Stromal cell of bone marrow (primary cell): ENCODE results near the gene MICAL3.

Experiments used
- DNase-seq: peaks from one replicate; pipeline ENCODE4 v3.0.0-alpha.2; 2012; ENCODE audit warnings: low read depth

MICAL3 gene

DNA sequence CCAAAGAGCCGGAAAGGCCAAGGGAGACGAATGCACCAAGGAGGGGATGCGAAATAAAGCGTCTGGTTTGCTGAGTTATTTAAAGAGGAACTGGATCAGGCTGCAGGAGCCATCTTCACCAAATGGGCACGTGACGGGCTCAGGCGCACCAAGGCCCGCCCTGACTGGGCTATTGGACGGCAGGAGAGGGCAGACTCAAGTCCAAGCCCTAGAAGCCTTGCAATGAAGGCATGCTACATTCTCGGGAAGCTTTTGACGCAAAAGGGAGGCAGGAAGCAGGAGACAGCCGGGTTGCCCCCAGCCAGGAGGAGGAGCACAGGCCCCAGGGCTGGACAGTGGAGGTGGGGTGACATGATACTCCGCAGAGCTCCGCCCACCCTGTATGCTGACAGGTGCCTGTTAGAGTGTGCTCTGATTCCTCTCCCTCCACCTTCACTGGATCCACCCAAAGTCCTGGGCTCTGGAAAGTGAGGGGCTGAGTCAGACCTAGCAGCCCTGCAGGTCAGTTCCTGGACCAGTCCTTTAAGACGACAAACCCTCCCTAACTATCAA lies 208.6 kb downstream of the MICAL3 start:
- no peak for DNase-seq

DNA sequence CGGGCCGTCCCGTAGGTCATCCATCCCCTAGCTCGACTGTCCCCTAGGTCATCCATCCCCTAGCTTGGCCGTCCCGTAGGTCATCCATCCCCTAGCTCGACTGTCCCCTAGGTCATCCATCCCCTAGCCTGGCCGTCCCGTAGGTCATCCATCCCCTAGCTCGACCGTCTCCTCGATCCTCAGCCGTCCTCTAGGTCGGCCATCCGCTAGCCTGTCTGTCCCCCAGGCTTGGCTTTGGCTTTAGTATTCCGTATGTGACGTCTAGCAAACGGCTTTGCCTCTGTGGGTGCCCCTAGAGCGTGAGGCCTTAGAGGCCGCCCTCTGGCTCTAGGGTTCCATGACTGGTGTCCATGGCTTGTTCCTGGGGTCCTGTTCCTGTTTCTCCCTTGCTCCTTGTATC lies 209.5 kb downstream of the MICAL3 start:
- no peak for DNase-seq

DNA sequence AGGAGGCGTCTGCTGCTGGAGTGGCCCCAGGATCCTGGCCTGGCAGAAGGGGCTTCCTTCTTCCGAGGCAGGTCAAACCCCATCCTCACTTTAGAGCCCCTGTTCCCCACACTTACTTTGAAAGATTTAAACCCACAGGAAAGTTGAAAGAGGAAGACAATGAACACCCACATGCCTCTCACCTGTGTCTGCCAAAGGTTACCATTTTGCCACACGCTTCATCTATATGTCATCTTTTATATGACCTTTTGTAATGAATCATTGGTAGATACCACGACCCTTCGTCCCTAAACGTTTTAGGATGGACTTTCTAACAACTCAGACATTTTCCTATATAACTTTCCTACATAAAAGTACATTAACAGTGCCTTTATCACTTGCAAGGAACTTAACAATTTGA lies 210.3 kb downstream of the MICAL3 start:
- no peak for DNase-seq

DNA sequence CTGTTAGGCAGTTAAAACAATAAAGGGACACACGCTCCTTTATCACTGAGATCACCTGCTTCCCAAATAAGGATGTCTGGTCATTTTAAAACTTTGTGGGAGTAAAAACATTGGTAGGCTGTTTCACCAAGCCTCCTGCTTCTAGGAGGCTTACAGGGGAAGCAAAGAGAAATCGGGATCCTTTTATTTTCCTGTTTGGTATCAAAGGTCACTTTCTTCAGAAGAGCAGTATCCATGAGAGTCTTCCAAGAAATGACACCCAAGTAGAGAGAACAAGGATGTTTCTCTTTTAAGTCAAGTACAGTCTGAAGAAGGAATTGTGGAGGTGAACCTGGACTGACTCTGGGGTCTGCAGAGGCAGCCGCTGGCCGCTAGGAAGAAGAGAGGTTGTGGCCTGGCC lies 213.2 kb downstream of the MICAL3 start:
- no peak for DNase-seq

DNA sequence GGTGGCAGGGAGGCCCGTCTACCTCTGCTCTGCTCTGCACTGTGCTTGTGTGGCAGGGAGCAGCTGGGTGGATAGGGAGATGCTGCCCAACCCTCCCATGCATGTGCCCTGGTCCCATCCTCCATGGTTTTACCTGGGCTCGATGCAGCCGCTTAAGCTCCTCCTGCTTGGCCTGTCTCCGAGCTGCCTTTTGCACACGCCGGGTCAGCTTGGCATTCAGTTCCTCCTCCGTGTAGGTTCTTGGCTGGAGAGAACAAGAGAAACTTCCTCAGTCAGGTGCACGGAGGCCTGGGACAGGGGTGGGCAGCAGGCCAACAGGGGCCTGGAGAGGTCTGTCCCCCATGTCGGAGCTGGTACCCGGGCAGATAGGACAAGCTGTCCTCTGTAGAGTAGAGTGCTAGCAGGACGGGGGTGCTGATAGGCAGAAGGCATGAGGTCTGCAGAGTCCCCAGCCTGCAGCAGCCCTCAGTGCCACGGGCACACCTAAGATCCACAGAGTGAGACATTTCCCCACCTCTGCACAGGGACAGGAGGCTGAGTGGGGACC lies 213.7 kb downstream of the MICAL3 start:
- no peak for DNase-seq

DNA sequence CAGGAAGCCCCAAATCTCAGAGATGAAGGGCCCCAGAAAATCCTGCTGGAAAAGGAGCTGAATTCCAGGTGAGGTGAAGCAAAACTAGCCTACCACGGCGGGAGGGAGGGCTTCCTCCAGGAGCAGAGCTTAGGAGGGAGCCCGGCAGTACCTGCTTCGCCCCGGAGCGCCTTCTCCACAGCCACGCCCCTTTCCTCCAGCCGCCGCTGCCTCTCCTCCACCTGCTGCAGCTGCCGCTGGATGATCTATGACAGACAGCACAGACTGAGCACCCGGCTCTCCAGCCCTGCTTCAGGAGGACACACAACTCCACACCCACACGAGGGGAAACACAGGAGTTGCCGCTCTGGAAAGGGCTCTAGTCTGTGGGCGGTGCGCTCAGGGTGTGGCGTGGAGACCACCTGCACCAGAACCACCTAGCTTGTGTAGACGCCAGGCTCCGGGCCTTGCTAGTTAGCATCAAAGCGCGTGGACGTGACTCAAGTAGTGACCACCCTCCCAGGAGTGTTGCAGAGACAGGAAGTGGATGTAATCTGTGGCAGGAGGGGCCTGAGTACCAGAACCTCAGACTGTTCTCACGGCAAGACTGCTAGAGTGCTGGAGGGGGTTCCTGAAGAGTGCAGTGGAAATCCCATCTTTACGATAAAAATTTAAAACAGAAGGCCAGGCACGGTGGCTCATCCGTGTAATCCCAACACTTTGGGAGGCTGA lies 215.5 kb downstream of the MICAL3 start:
- no peak for DNase-seq

DNA sequence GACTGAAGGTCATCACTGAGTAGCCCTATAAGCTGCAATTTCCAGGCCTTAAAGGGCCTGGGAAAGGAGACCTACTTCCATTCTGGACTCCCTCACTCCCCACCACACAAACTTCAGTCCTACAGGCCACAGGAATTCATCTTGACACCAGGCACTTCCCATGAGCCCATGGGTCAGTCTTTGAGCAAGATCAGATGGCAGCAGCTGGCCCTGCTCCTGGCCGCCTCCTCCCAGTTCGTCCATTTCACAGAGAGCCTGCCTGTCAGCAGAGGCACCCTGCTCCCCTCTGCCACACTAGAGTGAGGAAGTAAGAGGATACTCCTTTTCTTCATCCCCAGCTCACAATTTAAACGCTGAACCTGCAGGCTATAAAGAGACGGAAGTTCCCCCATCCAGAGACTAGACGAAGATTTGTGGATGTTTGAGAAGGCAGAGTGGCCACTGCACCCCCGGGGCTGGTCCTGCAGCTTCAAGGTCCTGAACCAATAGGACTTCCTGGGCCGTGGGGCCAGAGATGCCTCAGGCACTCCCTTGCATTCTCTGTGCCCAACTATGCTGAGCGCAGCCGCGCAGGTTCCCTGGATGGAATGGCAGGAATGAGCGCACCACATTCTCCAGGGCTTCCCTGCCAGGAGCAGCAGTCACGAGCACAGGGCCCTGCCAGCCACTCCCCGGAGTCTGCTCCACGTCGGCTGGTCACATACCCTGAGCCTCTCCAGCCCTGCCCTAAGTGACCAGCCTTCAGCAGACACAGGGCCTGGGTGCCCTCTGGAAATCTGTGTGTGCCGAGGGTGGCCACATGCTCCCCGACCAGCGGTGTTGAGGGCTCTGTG lies 216.6 kb downstream of the MICAL3 start:
- no peak for DNase-seq

DNA sequence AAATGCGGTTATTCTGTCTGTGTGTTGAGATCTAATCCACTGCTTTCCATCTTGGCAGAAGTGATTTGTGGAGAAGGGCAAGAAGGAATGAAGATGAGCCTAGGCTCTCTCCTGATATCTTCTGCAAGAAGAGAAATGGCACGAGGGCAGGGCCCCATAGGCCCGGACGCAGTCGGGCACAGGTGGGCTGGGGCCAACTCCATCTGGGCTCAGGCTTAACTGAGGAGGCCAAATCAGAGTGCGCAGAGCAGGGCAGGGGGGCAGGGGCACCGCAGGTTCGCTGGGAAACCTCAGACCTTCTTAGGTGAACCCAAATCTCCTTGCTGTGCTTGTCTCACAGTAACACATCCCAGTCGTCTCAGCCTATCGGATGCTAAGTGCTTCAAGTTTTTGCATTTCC lies 217.3 kb downstream of the MICAL3 start:
- no peak for DNase-seq

DNA sequence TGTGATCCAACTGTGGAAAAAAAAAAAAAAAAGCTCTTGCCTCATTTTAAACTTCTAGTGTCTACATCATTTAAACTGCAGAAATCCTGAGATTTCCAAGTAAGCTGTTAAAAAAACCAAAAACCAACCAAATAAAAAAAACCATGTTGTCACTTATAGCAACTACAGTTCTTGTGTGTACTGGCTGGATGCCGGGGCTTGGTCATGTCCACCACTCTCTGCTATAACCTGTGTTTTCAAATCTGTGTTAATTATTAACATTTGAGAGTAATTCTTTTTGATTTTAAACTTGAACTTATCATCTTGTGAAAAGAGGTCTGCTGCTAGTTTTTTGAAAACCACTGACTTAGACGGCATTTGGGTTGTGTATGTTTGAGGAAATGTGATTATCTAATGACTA lies 217.9 kb downstream of the MICAL3 start:
- DNase-seq, result no peak

DNA sequence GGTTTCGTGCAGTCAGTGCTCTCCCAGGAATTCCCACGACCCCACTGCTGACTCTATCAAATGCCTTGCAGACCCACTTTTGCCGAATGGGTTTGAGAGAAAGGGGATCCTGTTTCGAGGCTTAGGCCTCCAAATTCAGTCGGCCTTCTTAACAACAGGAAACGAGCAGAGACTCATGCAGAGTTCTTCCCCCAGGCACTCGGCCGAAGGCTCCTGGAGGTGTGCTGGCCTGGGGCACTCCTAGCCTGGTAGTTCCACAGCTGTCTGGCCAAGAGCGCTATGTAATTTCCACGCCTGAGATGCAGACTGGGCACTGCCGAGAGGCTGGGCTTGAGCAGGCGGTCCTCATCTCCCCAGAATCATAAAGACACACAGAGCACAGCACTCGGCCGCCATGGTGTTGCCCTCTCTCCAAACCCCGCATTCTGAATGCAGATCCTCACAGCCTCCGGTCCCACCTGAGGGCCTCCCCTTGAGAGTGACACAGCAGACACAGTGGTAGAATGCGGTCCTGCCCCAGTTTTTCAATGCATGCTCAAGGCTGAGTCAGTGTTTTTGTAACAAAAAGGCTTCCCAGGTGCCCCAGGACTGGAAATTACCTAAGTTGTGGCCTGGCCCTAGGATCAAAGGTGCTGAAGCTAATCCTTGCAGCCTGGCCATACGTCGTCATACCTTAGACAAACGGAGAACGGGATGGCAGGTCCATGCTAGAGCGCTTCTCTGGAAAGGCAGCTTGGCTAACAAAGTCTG lies 219.9 kb downstream of the MICAL3 start:
- no peak for DNase-seq

DNA sequence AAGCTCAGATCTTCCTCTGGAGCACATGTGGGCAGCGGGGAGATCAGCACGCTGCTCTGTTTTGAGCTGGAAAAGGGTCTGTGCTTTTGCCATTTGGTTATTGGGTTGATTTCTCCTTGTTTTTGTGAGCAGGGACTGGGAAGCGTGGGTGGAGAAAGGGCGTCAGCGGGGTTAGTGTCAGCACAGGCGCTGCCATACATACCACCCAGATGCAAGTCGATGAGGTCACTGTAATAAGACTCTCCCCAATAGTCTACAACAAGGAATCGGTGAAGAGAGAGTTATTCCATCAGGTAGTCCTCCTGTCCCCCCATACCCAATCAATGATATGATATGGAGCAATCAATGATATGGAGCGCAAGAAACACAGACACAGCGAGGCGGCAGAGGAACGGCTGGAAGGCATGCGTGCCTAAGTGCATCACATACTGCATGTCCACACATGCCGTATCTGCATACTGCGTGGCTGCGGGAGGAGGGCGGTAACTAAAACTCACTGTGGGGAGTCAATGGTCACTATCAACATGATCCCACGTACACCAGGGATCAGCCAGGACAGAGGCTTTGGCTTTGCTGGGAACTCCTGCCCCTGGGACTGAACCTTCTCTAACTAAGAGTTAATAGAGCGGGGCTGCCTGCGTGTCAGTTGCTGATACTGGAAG lies 220.6 kb downstream of the MICAL3 start:
- DNase-seq, result no peak

DNA sequence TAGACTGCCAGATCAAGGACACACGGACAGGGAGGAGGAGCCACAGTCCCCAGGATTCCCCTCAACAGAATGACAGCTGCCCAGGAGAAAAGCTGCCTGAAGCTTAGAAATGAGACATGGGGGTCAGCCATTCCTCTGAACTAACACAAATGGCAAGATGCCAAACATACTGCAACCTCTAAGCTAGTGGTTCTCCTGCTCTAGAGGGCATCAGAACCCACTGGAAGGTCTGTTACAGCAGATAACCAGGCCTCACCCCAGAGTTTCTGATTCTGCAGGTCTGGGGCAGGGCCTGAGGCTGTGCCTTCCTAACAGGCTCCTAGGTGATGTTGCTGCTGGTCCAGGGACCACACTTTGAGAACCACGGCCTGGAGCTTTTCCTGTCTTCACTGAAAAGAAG lies 221.5 kb downstream of the MICAL3 start:
- DNase-seq, result no peak

DNA sequence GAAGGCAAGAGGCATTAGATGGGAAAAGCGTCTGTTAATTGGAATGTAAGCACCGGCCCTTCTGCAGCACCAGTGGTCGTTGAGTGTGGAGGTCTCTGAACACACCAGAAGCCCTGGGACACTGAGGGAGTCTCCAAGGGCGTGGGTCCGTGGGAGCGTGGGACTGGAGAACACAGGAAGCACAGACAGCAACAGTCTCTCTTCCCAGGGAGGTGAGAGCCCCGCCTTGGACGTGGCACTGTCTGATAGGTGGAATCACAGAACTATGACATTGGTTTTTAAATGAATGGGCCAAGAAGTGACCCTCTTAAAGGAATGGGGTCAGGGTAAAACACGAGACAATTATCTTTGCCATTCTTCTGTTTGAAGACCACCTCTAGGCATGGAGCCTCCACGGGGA lies 221.9 kb downstream of the MICAL3 start:
- no peak for DNase-seq

DNA sequence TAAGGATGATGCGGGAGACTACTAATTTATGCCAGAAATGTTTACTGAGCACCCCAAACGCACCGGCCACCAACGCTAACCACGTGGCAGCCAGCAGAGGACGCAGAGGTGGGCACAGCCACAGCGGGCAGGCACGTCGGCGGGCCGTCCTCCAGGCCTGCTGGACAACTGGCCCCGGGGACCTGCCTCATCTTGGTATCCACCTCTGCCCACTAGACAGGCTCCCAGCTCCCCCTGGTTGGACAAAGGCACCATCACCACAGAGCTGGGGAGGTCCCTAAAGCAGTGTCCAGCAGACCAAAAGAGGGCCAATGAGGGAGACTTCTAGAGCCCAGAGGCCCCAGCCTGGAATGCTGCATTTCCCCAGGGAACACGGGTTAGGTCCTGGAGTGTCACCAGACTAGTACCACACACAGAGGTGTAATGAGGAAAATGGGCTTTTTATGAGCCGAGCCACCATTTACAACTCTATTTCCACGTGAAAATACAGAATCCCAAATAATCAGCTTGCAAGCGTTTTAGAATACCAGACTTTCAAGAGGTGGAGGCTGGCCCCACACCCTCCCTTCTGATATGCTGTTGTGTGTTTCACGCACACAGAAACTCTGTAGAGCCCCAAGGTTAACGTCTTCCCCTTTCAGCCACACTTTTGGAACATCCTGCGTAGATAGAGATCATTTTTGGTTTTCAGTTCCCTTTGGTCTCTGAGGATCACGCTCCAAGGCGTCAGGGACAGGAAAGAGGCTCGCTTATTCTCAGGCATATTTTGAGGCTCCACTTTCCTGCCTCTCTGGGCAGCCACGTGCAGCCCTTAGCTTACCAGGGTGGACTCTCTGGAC lies 226.4 kb downstream of the MICAL3 start:
- DNase-seq, result no peak

DNA sequence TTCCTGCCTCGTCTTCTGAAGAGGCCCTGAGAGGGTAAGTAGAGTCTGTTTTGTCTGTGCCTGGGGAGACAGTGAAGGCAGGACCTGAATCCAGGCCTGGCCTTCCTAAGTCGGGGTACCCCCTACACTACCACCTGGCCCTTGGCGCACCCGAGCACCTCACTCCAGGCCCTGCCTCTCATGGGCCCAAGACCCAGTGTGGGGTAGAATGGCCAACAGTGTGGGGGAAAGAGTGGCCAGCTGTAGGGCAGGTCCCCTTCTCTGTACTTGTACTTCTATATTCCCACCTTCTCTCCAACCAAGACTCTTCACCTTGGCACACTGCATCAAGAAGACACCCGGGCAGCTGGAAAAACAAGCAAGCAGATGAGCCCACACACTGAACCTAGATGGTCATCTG lies 227.7 kb downstream of the MICAL3 start:
- DNase-seq, result no peak

DNA sequence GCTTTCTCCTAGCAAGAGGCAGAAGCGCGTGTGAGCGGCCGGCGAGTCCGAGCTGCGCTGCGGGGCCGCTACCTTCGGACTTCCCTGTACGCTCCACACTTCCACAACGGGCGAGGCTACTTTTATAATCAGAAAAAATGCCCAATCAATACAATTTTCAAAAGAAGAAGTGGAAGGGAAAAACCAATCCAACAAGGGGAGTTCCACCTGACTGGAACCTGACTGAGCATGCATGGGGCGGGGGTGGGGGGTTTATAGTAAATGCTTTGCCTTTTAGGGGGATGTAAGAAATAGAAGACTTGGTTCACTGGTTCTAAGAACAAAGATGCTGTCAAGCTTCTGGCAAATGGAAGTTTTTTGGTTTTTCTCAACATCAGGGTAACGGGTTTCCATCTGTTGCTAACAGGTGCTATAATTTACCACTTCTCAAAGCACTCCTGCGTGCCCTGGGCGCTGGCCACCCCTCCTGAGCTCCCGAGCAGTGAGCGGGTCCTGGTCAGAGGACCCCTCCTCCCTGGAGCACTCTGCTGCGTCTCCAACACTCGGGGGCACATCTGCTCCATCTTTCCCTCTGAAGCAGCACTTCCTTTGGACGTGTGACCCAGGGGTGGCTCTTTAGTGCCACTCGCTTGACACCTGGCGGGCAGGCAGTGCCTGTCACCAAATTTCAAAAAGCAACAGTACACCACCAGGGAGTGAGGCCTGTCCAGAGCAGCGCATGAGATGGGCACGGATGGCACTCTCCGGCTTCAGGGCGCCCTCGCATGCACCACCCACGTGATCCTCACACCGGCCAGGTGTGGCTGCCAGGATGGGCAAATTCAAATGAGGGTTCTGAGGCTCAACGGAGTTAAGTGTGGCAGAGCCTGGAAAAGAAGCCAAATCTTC lies 228.5 kb downstream of the MICAL3 start:
- DNase-seq, result no peak

DNA sequence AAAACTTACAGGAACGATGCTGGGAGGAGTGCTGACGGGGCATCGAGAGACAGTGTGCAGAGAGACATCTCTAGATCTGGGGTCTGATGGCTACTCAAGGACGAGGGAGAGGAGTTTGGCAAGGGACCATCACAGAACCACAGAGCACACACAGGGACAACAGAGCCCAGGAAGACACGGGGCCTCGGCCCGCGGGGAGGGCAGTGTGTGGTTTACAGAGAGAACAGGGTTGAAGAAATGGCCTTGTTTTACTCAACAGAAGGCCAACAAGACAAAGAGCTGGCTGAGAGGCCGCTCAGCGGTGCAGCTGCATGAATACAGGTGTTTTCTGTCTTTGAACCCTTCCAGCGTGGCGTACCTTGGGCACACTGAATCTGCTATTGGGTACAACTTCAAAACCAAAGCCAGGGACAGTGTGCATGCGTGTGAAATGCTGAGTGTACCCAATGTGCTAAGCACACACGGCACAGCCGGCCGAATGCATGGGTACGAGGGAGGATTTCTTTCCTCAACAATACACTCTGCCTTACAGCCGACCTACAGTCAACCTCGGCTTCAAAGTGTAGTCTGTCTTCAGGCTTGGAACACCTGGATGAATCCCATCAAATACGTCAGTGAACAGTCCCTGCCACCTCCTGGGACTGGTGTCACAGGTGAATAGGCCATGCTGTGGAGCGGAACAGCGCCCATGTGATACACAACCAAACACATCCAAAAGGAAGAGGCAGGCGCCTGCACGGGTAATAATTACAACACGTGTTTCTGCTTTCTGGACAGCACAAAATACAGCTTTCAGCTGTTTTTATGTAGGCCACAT lies 229.4 kb downstream of the MICAL3 start:
- DNase-seq, result no peak

DNA sequence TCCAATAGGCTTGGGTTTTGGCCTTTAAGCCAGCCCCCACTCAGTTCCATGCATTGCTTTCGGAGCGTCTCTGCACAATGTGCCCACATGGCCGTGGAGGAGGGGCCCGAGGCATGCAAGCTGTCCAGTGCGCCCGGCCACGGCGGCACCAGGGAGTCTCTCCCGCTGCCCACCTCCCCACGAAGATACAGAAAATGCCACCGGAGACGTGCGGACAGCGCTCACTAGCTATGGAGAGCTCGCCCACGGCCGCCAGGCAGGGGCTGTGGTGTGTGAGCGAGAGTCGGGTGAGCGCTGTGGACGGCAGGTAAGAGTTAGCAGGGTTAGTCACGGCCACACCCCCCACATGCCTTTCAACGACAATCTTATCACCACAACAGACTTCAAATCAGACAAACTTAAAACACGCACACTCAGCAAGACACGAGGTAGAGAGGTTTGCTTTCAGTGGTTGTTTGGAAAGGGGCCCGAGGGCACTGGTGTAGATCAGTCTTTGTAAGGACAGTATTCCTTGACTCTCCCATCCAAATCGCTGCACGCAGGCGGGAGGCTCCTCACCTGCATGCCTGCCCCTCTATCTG lies 231.4 kb downstream of the MICAL3 start:
- DNase-seq, result no peak

DNA sequence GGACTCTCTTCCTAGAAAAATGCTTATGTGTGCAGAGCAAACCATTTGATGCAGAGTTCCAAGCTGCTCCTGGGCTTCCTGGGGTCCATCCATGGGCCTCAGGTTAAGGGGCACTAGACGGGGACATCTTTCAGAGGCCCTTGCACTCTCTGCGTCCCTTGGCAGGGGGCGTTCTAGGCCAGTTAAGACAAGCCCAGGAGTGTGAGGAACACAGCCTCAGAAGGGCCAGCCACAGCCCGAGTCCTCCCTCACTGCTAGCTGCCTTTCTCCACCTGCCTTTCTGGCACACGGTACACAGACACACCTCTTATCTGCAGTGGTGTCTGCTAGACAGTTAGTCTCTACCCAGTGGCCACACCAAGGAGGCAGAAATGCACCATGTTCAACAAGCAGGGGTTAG lies 232.1 kb downstream of the MICAL3 start:
- no peak for DNase-seq
